GM08714 (cell line): ENCODE results near the gene JAG2.

Experiments used
- H3K4me3 ChIP-seq: fragments of 200-500 bp; sonication (Bioruptor generic); 2 replicates; pipeline ENCODE4 v1.5.1; 2014; ENCODE audit warnings: mild to moderate bottlenecking, low read length, inconsistent platforms
- ZNF274 ChIP-seq: IDR thresholded peaks from 2 replicates; pipeline ENCODE4 v1.6.1; 2012; ENCODE audit warnings: mild to moderate bottlenecking, low read depth, low read length

The JAG2 gene

GRCh38 chr14:105168093-105168420, 519 bp downstream of the JAG2 start:
- no peak for TF ChIP-seq ZNF274
- no peak overlapping the region for H3K4me3 ChIP-seq

- H3K4me3 ChIP-seq, result peak overlapping the region; percentile 7; the same call in 1 of the 2 replicates
- TF ChIP-seq ZNF274, result no peak
Observed at GRCh38 chr14:105167303-105168092, 1.1 kb downstream of the JAG2 start.

GRCh38 chr14:105166571-105167302, 1.8 kb downstream of the JAG2 start:
- no peak overlapping the region for H3K4me3 ChIP-seq
- TF ChIP-seq ZNF274, result no peak

GRCh38 chr14:105165761-105166485, 2.7 kb downstream of the JAG2 start:
- TF ChIP-seq ZNF274, result no peak
- H3K4me3 ChIP-seq, result no peak overlapping the region

- TF ChIP-seq ZNF274, result no peak
- no peak overlapping the region for H3K4me3 ChIP-seq
Observed at GRCh38 chr14:105165134-105165704, 3.4 kb downstream of the JAG2 start.

- TF ChIP-seq ZNF274, result no peak
- no peak overlapping the region for H3K4me3 ChIP-seq
Observed at GRCh38 chr14:105163040-105163742, 5.4 kb downstream of the JAG2 start.

- no peak for TF ChIP-seq ZNF274
- no peak overlapping the region for H3K4me3 ChIP-seq
Observed at GRCh38 chr14:105162669-105162979, 6.0 kb downstream of the JAG2 start.

- H3K4me3 ChIP-seq, result no peak overlapping the region
- TF ChIP-seq ZNF274, result no peak
Observed at GRCh38 chr14:105161964-105162668, 6.5 kb downstream of the JAG2 start.

GRCh38 chr14:105161309-105161708, 7.3 kb downstream of the JAG2 start:
- no peak overlapping the region for H3K4me3 ChIP-seq
- TF ChIP-seq ZNF274, result no peak

- TF ChIP-seq ZNF274, result no peak
Observed at GRCh38 chr14:105160776-105161175, 7.8 kb downstream of the JAG2 start.

GRCh38 chr14:105159344-105159743, 9.2 kb downstream of the JAG2 start:
- TF ChIP-seq ZNF274, result no peak
- no peak overlapping the region for H3K4me3 ChIP-seq

More at GRCh38 chr14:105160776-105161175, 7.8 kb downstream of the JAG2 start:
- no peak overlapping the region for H3K4me3 ChIP-seq

GRCh38 chr14:105158794-105159193, 9.8 kb downstream of the JAG2 start:
- H3K4me3 ChIP-seq, result no peak overlapping the region
- no peak for TF ChIP-seq ZNF274

GRCh38 chr14:105157872-105158271, 10.7 kb downstream of the JAG2 start:
- TF ChIP-seq ZNF274, result no peak
- H3K4me3 ChIP-seq, result no peak overlapping the region
